ENCODE results near the gene RIMKLB. TPM values are rescaled to one million over a fixed set of nuclear protein-coding genes. Genes with fewer than 3 reads are reported as not detected.

The RIMKLB gene
- total RNA-seq, 1 experiment from 2014 or later, result 34.4 TPM

GRCh38 chr12:8672381-8672780 lies 25.4 kb upstream of the RIMKLB start:
- Mint-ChIP-seq H3K4me3 (ENCODE audit: unreplicated experiment) (no peak overlapping the region), H3K27ac (ENCODE audit: low read depth, unreplicated experiment) (no peak overlapping the region), H3K4me1 (ENCODE audit: insufficient read depth, unreplicated experiment) (peaks cover 4% of the 10 kb centered on the region), H3K9me3 (ENCODE audit: unreplicated experiment) (peaks cover 14% of the 10 kb centered on the region), H3K36me3 (ENCODE audit: insufficient read depth, unreplicated experiment) (no peaks in the 10 kb centered on the region), H3K27me3 (ENCODE audit: insufficient read depth, unreplicated experiment) (no peaks in the 10 kb centered on the region)
- ChIA-PET POLR2A (no interaction called here), CTCF (interaction anchor here (0.6 to 1.0 kb wide), 2 partner anchors 10 to 241 kb away, joined by 3 to 4 read pairs; no protein-coding TSS in a partner anchor)
- no peak for DNase-seq (ENCODE audit: unreplicated experiment)
- intact Hi-C loops (cut with micrococcal nuclease), result no loop called here
- BruUV-seq (replicated peaks), result no TSS peak
- no peak for TF ChIP-seq CTCF (IDR thresholded peaks at IDR 0.05; ENCODE audit: unreplicated experiment)

GRCh38 chr12:8675591-8676036 lies 22.2 kb upstream of the RIMKLB start:
- ChIA-PET POLR2A (interaction anchor here (0.6 kb wide), 1 partner anchor 773 kb away, joined by 5 read pairs; no protein-coding TSS in a partner anchor), CTCF (interaction anchor here (0.7 to 13.3 kb wide), 5 partner anchors 69 to 358 kb away, joined by 3 to 165 read pairs (median 4); no protein-coding TSS in a partner anchor)
- no peak for TF ChIP-seq CTCF (IDR thresholded peaks at IDR 0.05; ENCODE audit: unreplicated experiment)
- Mint-ChIP-seq H3K4me1 (ENCODE audit: insufficient read depth, unreplicated experiment) (peaks cover 6% of the 10 kb centered on the region), H3K4me3 (ENCODE audit: unreplicated experiment) (no peak overlapping the region), H3K27me3 (ENCODE audit: insufficient read depth, unreplicated experiment) (no peaks in the 10 kb centered on the region), H3K9me3 (ENCODE audit: unreplicated experiment) (peaks cover 6% of the 10 kb centered on the region), H3K36me3 (ENCODE audit: insufficient read depth, unreplicated experiment) (no peaks in the 10 kb centered on the region), H3K27ac (ENCODE audit: low read depth, unreplicated experiment) (no peak overlapping the region)
- intact Hi-C loops (cut with micrococcal nuclease), result no loop called here
- no peak for DNase-seq (ENCODE audit: unreplicated experiment)
- BruUV-seq (replicated peaks), result no TSS peak

- ChIA-PET POLR2A (interaction anchor here (0.9 kb wide), 1 partner anchor 11 kb away, joined by 4 read pairs; no protein-coding TSS in a partner anchor), CTCF (interaction anchor here (0.6 to 13.3 kb wide), 11 partner anchors 13 to 374 kb away, joined by 3 to 165 read pairs (median 5); no protein-coding TSS in a partner anchor)
- Mint-ChIP-seq H3K27me3 (ENCODE audit: insufficient read depth, unreplicated experiment) (no peaks in the 10 kb centered on the region), H3K27ac (ENCODE audit: low read depth, unreplicated experiment) (no peak overlapping the region), H3K4me3 (ENCODE audit: unreplicated experiment) (no peak overlapping the region), H3K36me3 (ENCODE audit: insufficient read depth, unreplicated experiment) (no peaks in the 10 kb centered on the region), H3K4me1 (ENCODE audit: insufficient read depth, unreplicated experiment) (peaks cover 12% of the 10 kb centered on the region), H3K9me3 (ENCODE audit: unreplicated experiment) (peaks cover 6% of the 10 kb centered on the region)
- no TSS peak for BruUV-seq (replicated peaks)
- TF ChIP-seq CTCF (IDR thresholded peaks at IDR 0.05; ENCODE audit: unreplicated experiment), result no peak
- DNase-seq (ENCODE audit: unreplicated experiment), result no peak
- intact Hi-C loops (cut with micrococcal nuclease), result no loop called here
Measured at GRCh38 chr12:8676651-8677050, 21.1 kb upstream of the RIMKLB start.

GRCh38 chr12:8677362-8677761 lies 20.4 kb upstream of the RIMKLB start:
- no peak for TF ChIP-seq CTCF (IDR thresholded peaks at IDR 0.05; ENCODE audit: unreplicated experiment)
- Mint-ChIP-seq H3K27ac (ENCODE audit: low read depth, unreplicated experiment) (no peak overlapping the region), H3K4me3 (ENCODE audit: unreplicated experiment) (no peak overlapping the region), H3K36me3 (ENCODE audit: insufficient read depth, unreplicated experiment) (no peaks in the 10 kb centered on the region), H3K4me1 (ENCODE audit: insufficient read depth, unreplicated experiment) (peaks cover 19% of the 10 kb centered on the region), H3K9me3 (ENCODE audit: unreplicated experiment) (peaks cover 1% of the 10 kb centered on the region), H3K27me3 (ENCODE audit: insufficient read depth, unreplicated experiment) (no peaks in the 10 kb centered on the region)
- intact Hi-C loops (cut with micrococcal nuclease), result no loop called here
- no TSS peak for BruUV-seq (replicated peaks)
- ChIA-PET POLR2A (interaction anchor here (0.9 kb wide), 1 partner anchor 11 kb away, joined by 4 read pairs; no protein-coding TSS in a partner anchor), CTCF (interaction anchor here (0.6 to 13.3 kb wide), 12 partner anchors 14 to 373 kb away, joined by 3 to 165 read pairs (median 4); no protein-coding TSS in a partner anchor)
- no peak for DNase-seq (ENCODE audit: unreplicated experiment)

Measured in MCF 10A (cell line).